ENCODE results near the gene MRPL38.

MRPL38 gene

DNA sequence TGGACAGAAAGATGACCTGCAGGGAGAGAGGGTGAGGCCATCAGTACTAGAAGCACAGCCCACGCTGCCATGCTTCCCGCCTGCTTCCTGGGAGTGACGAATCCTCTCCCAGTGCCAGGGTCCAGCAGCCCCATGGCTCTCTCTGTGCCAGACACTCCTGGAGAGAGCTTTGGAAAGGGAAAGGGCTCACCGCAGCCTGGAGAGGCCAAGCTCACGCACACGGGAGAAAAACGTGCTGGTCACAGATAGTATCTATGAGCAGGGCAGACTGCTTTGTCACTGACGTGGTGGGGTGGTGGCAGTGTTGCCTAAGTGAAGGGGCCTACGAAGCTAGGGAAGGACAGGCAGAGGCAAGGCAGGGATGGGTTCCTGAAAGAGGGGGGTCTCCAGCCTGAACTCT lies 55.0 kb downstream of the MRPL38 start:
- DNase-seq, result no peak

GRCh38 chr17:75849279-75849646 lies 55.4 kb downstream of the MRPL38 start:
- DNase-seq, result no peak

Data from activated naive CD4-positive, alpha-beta T cell (primary cell).